ENCODE measurements around the gene SACM1L.

DNA sequence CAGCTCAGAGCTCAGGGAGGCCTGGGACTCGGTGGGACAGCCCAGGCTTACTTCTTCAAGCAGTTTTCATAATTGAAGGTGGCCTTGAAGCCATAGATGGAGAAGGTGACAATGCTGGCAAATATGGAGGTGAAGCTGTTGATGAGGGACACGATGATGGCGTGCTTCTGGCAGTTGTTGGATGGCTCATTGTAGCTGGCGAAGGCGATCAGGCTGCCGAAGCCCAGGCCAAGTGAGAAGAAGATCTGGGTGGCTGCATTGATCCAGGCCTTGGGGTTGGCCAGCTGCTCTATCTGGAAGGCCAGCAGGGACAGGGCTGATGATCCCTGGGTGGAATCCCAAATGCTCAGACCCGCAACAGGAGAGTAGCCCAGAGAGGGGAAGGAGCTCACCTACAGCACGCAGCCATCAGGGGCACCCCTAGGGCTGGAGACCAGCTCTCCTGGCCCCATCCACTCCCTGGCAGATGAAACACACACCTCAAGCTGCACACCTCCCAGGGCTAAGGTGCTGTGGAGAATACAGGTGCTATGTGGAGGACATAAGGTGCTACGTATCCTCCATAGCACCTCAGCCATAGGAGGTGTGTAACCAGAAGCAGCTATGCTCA is 82.1 kb downstream of the SACM1L start:
- TF ChIP-seq SNAI2 (CRISPR knock-in tag; IDR thresholded peaks at IDR 0.05) (no peak), ZFP3 (CRISPR knock-in tag; IDR thresholded peaks at IDR 0.05) (no peak), CSRNP3 (CRISPR knock-in tag; IDR thresholded peaks at IDR 0.05) (no peak), ZC3H10 (CRISPR knock-in tag; IDR thresholded peaks at IDR 0.05) (no peak), RARB (CRISPR knock-in tag; IDR thresholded peaks at IDR 0.05) (no peak)
